NCI-H1417 treated with DMSO at 0.1 percent for 48 hours (cell line): Measurements from ENCODE around the gene GNS.
"Not testable (repeated sequence)": the region's sequence is repeated elsewhere in the genome, so short reads cannot be mapped to it uniquely, and the experiment has no call there.

Source experiments
- DNase-seq: peaks from one replicate; lab custom pipeline; 2025; lab: John Stamatoyannopoulos, UW

GNS gene

GRCh38 chr12:64696080-64696741, 63.0 kb downstream of the GNS start:
- no peak for DNase-seq

DNA sequence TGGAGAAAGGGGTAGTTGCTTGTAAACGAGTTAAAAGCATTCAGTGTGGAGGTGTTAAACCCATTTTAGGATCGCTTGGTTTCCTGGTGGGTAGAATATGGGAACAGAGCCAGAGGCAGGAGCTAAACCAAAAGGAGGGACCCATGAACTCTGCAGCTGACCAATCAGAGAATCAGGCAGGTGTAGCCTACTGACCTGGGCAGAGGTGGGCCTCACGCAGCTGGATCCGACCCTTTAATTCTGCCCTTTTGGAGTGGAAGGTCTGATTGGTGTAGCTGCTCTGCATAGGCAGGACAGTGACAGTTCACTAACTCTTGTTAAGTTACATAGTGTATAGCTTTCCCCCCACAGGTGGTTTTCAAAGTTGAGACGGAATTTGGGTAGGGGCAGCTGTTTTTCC, 63.7 kb downstream of the GNS start:
- DNase-seq = no peak

DNA sequence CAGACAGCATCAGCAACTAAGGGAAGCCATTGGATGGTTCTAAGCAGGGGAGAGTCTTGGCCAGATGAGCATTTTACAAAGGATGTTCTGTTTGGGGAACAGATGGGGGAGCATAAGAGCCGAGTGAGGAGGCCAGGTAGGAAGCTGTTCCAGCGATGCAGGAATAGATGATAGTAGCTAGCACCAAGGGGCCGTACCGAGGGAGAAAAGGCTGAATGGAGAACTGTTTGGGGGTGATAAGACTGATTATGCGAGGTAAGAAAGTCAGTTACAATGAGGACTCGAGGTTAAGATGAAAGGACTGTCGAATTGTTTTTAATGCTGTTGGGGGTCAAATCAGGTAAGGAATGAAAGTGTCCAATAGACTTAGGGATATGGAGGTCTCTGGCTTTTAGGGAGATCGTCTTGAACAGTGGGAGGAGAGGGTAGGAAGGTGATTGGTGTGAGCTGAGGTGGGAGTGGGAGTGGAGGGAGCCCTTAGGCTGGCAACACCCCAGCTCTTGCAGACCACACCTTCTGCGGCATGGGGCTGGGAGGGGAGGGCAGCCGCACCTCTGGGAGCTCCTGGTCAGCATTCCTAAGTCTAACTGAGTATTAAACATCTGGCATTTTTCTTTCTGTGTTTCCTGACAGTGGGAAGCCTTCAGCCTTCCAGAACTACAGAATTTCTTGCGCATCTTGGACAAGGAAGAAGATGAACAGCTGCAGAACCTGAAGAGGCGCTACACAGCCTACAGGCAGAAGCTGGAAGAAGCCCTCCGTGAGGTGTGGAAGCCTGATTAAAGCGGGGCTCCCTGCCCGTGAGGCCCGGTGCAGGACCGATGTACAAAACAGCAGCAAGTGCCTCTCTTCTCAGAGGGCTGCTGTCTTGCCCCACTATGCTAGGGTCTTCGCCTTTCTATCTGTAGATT, 64.8 kb downstream of the GNS start:
- no peak for DNase-seq

GRCh38 chr12:64691795-64692583, 67.2 kb downstream of the GNS start:
- DNase-seq = no peak

DNA sequence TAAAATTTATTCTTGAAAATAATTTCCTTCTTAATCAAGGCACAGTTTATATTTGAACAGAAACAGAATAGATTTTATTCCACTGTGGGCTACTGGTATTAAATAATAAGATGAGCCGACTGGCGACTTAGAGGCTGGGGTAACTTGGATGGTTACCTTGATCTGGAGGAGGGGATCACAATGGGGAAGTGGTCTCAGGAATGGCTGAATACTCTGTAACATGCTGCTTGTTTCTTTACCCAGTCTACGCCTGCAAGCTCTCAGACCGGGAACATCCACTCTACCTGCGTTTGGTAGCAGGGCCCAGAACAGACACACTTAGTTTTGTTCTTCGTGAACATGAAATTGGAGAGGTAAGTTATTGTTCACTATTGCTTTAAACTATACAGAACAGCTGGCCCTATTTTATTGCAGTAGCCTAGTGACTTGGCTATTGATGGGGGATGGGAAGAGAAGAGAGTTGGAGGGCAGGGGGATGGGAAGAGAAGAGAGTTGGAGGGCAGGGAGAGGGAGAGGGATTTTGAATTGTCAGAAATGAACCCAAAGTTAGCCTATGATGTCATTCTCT, 67.9 kb downstream of the GNS start:
- no peak for DNase-seq

DNA sequence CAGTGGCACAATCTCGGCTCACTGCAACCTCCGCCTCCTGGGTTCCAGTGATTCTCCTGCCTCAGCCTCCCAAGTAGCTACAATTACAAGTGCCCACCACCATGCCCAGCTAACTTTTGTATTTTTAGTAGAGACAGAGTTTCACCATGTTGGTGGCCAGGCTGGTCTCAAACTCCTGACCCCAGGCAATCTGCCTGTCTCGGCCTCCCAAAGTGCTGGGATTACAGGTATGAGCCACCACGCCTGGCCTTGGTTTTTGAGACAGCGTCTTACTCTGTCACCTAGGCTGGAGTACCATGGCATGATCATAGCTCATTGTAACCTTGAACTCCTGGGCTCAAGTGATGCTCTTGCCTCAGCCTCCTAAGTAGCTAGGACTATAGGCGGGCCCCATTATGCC, 69.0 kb downstream of the GNS start:
- not testable (repeated sequence) for DNase-seq

- DNase-seq = no peak
Observed at GRCh38 chr12:64688715-64689114, 70.5 kb downstream of the GNS start.

DNA sequence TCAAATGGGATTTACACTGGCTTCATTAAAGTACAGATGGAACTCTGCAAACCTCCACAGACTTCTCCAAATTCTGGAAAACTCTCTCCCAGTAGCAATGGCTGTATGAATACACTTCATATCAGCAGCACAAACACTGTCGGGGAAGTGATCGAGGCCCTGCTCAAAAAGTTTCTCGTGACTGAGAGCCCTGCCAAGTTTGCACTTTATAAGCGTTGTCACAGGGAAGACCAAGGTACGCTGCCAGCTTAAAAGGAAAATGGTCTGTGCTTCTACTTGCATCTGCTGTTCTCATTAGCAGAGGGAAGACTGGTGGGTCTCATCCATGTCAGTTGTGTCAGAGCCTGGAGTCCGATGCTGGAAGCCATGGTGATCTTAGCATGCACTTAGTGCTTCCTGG, 71.0 kb downstream of the GNS start:
- no peak for DNase-seq

GRCh38 chr12:64687816-64688215, 71.4 kb downstream of the GNS start:
- DNase-seq = no peak

DNA sequence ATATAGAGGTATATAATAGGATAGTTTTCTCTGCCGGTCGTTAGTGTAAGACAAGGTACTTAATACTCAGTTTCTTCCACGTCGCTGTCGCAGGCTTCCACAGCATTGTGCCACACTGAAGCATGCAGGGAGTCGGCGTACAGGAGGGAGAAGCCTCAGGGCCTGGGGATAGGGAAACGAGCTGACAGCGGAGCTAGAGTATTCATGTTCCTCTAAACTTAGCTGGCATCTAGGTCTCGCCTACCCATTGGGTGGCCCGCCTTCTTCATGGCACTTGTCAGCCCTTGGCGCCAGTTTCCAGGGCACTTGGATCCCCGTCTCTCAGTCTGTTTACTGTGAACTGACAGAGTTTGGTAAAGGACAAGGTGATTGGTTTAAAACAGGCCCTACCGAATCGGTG, 73.6 kb downstream of the GNS start:
- DNase-seq = no peak

DNA sequence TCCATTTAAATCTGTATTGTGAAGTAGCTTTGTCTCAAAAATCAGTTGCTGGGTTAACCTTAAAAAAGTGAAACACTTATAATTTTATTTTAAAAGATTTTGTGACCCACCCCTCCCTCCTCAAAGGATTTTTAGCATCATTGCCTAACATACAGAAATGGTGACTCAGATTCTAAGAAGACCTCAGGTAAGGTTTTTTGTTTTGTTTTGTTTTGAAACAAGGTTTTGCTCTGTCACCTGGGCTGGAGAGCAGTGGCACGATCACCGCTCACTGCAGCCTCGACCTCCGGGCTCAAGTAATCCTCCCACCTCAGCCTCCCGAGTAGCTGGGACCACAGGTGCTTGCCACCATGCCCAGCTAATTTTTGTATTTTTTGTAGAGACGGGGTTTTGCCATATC, 74.2 kb downstream of the GNS start:
- no peak for DNase-seq

DNA sequence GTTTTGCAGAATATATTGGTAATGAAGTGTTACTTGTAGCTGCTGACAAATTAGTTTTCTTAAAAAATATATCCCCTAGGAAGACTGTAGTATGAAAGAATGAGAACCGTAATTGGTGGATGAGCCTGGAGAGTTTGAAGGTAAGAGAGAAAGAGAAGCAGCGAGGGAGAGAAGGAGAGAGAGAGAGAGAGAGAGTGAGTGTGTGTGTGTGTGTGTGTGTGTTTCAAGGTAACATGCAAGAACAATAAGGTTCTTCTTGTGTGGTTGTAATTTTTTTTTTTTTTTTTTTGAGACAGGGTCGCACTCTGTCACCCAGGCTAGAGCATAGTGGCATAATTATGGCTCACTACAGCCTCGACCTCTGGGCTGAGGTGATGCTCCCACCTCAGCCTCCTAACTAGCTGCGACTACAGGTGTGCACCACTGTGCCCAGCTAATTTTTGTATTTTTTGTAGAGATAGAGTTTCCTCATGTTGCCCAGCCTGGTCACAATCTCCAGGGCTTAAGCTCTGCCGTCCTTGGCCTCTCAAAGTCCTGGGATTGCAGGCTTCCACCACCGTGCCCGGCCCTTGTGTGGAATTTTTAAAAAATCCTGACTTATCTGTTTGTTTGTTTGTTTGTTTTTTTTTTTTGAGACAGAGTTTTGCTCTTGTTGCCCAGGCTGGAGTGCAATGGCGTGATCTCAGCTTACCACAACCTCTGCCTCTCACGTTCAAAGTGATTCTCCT, 75.2 kb downstream of the GNS start:
- no peak for DNase-seq

DNA sequence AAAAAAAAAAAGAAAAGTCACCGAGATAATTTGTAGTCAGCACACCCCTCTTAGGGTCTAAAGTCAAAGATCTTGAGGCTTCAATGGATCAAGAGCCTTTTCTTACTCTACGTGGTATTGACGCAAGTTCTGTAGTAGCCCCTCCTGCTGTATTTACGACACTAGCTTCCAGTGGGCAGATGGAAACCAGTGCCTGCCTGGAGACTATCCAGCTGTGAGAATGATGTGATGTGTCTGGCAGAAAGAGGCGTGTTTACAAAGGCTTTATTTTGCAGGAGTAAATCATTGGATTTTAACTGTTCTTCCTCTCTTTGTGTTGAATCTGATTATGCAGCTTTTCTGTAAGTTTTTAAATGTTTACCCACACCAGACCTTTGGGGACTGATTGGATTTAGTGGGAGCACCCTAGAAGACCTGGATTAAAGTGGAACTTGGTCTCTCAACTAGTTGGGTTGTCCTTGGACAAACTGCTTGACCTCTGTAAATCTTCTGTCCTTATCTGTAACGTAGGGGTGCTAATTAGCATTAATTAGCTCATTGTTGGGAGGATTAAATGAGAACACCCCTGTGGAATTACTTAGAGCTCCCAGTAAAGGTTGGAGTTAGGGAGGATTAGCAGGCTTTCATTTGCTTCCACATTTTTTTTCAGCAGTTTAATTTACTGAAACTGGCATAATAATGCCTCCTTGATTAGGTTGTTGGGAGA, 76.5 kb downstream of the GNS start:
- peak; percentile 45 for DNase-seq

- DNase-seq = no peak
Observed at GRCh38 chr12:64681200-64682052, 77.8 kb downstream of the GNS start.

DNA sequence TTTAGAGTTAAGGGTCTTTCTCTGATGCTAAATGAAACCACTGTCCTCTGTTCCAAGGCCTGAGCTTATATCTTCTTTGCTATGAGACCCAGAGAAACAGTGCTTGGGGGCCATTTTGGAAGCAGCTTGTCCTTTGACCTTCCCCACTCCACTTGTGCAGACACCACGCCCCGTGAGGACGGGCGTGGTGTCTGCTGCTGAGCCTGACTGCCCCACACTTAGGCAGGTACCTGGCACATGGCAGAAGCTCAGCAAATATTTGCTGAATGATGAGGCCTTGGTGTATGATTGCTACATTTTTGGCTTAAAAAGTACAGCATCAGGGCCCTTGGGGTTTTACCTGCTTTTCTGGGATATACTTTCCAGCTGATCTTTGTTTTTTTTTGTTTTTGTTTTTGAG, 79.0 kb downstream of the GNS start:
- no peak for DNase-seq

GRCh38 chr12:64679487-64680001, 79.7 kb downstream of the GNS start:
- DNase-seq = no peak

GRCh38 chr12:64678835-64679234, 80.4 kb downstream of the GNS start:
- DNase-seq = no peak

DNA sequence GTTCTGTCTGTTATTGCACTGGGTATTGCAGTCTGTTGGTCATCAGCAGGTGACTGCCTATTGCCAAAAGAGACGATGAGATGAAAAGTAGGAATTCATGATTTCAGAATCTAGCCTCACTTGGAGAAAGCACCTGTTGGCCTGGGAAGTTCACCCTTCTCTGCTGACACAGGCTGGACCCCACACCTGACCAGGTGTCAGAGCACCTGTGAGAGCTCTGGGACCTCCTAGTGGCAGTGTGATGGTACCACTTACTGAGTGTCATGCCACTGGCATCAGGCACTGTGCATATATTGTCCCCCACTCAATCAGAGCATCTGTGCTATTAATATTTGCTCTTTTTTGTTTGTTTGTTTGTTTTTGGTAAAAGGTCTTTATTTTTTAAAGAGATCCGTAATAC, 81.0 kb downstream of the GNS start:
- DNase-seq = no peak

GRCh38 chr12:64675795-64676194, 83.4 kb downstream of the GNS start:
- no peak for DNase-seq

DNA sequence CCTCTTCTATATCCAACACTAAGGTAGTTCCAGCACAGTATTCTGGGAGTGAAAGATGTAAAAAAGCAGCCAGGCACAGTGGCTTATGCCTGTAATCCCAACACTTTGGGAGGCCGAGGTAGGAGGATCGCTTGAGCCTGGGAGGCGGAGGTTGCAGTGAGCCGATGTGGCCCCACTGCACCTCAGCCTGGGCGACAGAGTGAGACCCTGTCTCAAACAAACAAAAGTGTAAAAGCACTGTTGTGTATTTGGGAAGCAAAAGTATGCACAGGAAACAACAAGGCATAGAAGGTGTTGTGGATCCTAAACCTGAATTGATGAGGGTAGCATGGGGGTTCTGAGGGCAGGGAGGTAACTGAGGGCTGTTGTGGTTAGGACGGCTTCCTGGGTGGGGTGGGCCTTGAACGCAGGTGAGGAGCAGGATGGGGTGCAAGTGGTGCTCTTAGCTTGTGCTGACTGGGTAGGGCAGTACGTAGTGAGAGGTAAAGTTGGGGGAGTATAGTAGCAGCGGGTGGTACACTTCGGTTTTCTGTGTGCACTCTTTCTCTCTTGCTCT, 84.8 kb downstream of the GNS start:
- DNase-seq = no peak
